OCI-LY1 (cell line): ENCODE data around the gene TPST1.
"Not testable (repeated sequence)": the region's sequence is repeated elsewhere in the genome, so short reads cannot be mapped to it uniquely, and the experiment has no call there.

ENCODE experiments used
- H2AFZ ChIP-seq: fragments of 200-600 bp; sonication (generic), shearing (Covaris generic); 2 replicates; pipeline ENCODE4 v1.6.0; 2014; ENCODE audit warnings: antibody characterized with exemption, mild to moderate bottlenecking, low read length
- H3F3A ChIP-seq: fragments of 200-600 bp; sonication (generic), shearing (Covaris generic); 2 replicates; pipeline ENCODE4 v1.6.0; 2014; ENCODE audit warnings: mild to moderate bottlenecking, antibody characterized with exemption, low read length, moderate library complexity; ENCODE audit not compliant: insufficient read depth
- H3K27ac ChIP-seq: fragments of 200-600 bp; sonication (generic); 2 replicates; pipeline ENCODE4 v1.5.1; 2014; ENCODE audit warnings: low read length, mixed run types, mild to moderate bottlenecking, low read depth; ENCODE audit not compliant: poor library complexity, severe bottlenecking
- H3K27me3 ChIP-seq: fragments of 200-600 bp; sonication (generic); 2 replicates; pipeline ENCODE4 v1.6.0; 2014; ENCODE audit warnings: antibody characterized with exemption, mild to moderate bottlenecking, low read length, moderate library complexity; ENCODE audit not compliant: insufficient read depth
- H3K36me3 ChIP-seq: fragments of 200-600 bp; sonication (generic); 2 replicates; pipeline ENCODE4 v1.6.1; 2014; ENCODE audit warnings: mild to moderate bottlenecking, antibody characterized with exemption, low read length, moderate library complexity, mixed read lengths; ENCODE audit not compliant: insufficient read depth
- H3K4me1 ChIP-seq: fragments of 200-600 bp; sonication (generic); 2 replicates; pipeline ENCODE4 v1.5.1; 2014; ENCODE audit warnings: mild to moderate bottlenecking, low read length, moderate library complexity; ENCODE audit not compliant: insufficient read depth, severe bottlenecking
- H3K4me2 ChIP-seq: fragments of 200-600 bp; sonication (generic), shearing (Covaris generic); 2 replicates; pipeline ENCODE4 v1.6.1; 2014; ENCODE audit warnings: low read length
- H3K4me3 ChIP-seq: fragments of 200-600 bp; sonication (generic); 2 replicates; pipeline ENCODE4 v1.5.1; 2014; ENCODE audit warnings: low read length, low read depth, mild to moderate bottlenecking, mixed read lengths; ENCODE audit not compliant: poor library complexity, severe bottlenecking
- H3K79me2 ChIP-seq: fragments of 200-600 bp; shearing (Covaris generic); 2 replicates; pipeline ENCODE4 v1.6.1; 2016; ENCODE audit warnings: mixed run types, low read length, mixed read lengths; ENCODE audit not compliant: insufficient read depth
- H3K9ac ChIP-seq: fragments of 200-600 bp; sonication (generic), shearing (Covaris generic); 2 replicates; pipeline ENCODE4 v1.6.1; 2014; ENCODE audit warnings: mild to moderate bottlenecking, low read length, mixed read lengths
- H3K9me2 ChIP-seq: fragments of 200-600 bp; sonication (generic), shearing (Covaris generic); 2 replicates; pipeline ENCODE4 v1.6.1; 2014; ENCODE audit warnings: low read depth, mild to moderate bottlenecking, low read length, mixed read lengths
- H3K9me3 ChIP-seq: fragments of 200-600 bp; shearing (Covaris generic); 2 replicates; pipeline ENCODE4 v1.6.1; 2014; ENCODE audit warnings: low read length, mixed read lengths
- H4K20me1 ChIP-seq: fragments of 200-600 bp; sonication (generic), shearing (Covaris generic); 2 replicates; pipeline ENCODE4 v1.6.0; 2016; ENCODE audit warnings: mild to moderate bottlenecking, low read length; ENCODE audit not compliant: insufficient read depth
- EZH2 ChIP-seq: fragments of 200-600 bp; sonication (generic), shearing (Covaris generic); IDR thresholded peaks from 2 replicates; pipeline ENCODE4 v1.8.0; 2017; ENCODE audit warnings: borderline replicate concordance, mixed run types, mild to moderate bottlenecking, antibody characterized with exemption, low read length, moderate library complexity, mixed read lengths
- TF ChIP-seq, protein P1 (sequence below): fragments of 200-600 bp; sonication (generic), shearing (Covaris generic); IDR thresholded peaks from 2 replicates; pipeline ENCODE4 v1.5.1; 2017; ENCODE audit warnings: mild to moderate bottlenecking, antibody characterized with exemption, low read length, moderate library complexity, mixed read lengths

The TPST1 gene

DNA sequence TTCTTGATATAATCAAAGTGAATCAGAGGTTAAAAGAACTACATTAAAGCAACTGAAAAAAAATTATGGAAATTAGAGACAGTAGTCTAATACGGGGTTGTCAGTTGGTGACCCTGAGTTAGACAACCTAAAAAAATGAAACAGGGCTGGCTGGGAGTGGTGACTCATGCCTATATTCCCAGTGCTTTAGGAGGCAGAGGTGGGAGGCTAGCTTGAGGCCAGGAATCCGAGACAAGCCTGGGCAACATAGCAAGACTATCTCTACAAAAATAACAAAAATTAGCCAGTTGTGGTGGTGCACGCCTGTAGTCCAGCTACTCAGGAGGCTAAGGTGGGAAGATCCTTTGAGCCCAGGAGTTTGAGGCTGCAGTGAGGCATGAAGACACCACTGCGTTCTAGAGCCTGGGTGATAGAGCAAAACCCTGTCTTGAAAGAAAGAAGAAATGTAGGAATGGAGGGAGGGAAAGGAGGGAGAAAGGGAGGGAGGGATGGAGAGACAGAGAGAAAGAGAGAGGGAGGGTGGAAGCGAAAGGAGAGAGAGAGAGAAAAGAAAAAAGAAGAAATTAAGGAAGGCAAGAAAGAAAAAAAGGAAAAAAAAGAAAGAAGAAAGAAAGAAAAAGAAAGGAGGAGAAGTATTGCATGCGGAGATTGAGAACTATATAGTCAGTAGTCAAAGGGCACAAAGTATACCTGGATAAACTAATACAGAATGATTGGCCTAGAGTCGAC, 166.1 kb downstream of the TPST1 start:
- H3K36me3 ChIP-seq: no peaks in the 10 kb centered on the region
- no peaks in the 10 kb centered on the region for H3F3A ChIP-seq
- no peaks in the 10 kb centered on the region for H3K79me2 ChIP-seq

DNA sequence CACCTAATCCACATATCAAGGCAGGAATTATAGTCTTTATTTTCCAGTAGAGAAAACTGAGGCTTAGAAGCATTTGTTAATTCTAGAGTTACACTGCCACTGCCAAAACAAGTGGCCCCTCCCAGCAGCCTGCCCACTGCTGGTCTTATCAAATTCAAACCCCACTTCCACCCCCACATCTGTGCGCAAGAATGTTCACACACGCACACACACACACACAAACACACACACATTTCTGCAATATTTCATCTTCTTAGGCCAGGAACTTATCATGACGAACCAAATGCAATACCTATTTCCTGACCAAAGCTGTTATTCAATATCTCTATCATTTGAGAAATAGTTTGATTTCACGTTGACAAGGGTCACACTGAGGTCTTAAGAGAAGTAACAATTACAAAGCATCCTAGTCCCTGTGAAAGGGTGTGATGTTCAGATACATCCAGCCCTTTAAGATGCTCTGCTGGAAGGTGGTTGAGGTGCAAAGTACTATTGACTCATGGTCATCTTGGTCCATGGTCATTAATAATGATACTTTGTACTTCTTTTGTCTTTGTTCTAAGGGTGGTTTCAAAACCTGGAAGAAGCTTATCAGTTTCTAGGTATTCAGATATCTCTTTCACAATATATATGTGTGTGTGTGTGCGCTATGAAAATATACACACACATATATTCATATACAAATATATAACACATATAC, 169.2 kb downstream of the TPST1 start:
- H3K4me2 ChIP-seq, H3K27me3 ChIP-seq, H3K9me3 ChIP-seq, H3K36me3 ChIP-seq, H3F3A ChIP-seq, H3K27ac ChIP-seq, H3K9ac ChIP-seq, H3K4me3 ChIP-seq, H4K20me1 ChIP-seq, H3K79me2 ChIP-seq, H3K4me1 ChIP-seq, H3K9me2 ChIP-seq, H2AFZ ChIP-seq: not testable (repeated sequence)

More for the DNA sequence above, 166.1 kb downstream of the TPST1 start:
- no peak overlapping the region for H3K27ac ChIP-seq
- no peak for TF ChIP-seq EZH2
- TF ChIP-seq, protein P1, sequence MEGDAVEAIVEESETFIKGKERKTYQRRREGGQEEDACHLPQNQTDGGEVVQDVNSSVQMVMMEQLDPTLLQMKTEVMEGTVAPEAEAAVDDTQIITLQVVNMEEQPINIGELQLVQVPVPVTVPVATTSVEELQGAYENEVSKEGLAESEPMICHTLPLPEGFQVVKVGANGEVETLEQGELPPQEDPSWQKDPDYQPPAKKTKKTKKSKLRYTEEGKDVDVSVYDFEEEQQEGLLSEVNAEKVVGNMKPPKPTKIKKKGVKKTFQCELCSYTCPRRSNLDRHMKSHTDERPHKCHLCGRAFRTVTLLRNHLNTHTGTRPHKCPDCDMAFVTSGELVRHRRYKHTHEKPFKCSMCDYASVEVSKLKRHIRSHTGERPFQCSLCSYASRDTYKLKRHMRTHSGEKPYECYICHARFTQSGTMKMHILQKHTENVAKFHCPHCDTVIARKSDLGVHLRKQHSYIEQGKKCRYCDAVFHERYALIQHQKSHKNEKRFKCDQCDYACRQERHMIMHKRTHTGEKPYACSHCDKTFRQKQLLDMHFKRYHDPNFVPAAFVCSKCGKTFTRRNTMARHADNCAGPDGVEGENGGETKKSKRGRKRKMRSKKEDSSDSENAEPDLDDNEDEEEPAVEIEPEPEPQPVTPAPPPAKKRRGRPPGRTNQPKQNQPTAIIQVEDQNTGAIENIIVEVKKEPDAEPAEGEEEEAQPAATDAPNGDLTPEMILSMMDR: no peak
- no peak overlapping the region for H3K4me3 ChIP-seq
- no peak overlapping the region for H2AFZ ChIP-seq
- no peaks in the 10 kb centered on the region for H4K20me1 ChIP-seq
- no peak overlapping the region for H3K4me2 ChIP-seq
- no peaks in the 10 kb centered on the region for H3K9me3 ChIP-seq
- H3K27me3 ChIP-seq: no peaks in the 10 kb centered on the region
- H3K9ac ChIP-seq: no peak overlapping the region
- H3K9me2 ChIP-seq: no peaks in the 10 kb centered on the region
- H3K4me1 ChIP-seq: no peaks in the 10 kb centered on the region

DNA sequence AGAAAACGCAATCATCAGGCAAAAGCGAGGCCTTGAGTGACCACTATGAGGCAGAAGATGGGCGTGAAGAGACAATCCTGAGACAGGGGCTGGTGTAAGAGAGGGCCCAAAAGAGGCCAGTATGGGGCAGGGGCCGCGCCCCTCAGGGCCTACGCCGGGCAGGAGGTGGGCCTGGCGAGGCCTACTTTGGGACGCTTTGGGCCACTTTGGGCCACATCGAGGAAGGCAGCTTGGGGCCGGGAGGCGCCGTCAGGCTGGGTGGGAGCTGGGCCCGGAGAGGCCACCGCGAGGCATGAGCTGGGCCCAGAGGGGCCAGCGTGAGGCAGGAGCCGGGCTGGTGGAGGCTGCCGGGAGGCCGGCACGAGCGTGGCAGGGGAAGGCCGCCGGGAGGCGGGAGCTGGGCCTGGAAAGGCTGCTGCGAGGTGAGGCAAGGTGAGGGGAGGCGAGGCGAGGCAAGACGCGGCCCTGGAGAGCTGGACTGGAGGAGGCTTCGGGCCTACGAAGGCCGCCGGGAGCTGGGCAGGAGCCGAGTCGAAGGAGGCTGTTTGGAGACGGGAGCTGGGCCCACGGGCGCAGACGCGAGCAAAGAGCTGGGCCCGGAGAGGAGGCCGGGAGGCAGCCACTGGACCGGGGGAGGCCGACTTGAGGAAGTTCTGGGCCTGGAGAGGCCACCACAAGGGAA, 171.3 kb downstream of the TPST1 start:
- no peak overlapping the region for H3K4me2 ChIP-seq
- H3K9ac ChIP-seq: no peak overlapping the region

More for the DNA sequence above, 171.3 kb downstream of the TPST1 start:
- H3F3A ChIP-seq: no peaks in the 10 kb centered on the region
- H3K27ac ChIP-seq: no peak overlapping the region
- no peaks in the 10 kb centered on the region for H3K27me3 ChIP-seq
- no peaks in the 10 kb centered on the region for H3K4me1 ChIP-seq
- H3K36me3 ChIP-seq: peaks cover 9% of the 10 kb centered on the region
- TF ChIP-seq, protein P1: no peak
- no peak for TF ChIP-seq EZH2
- H2AFZ ChIP-seq: no peak overlapping the region
- H4K20me1 ChIP-seq: no peaks in the 10 kb centered on the region
- H3K9me2 ChIP-seq: no peaks in the 10 kb centered on the region
- no peaks in the 10 kb centered on the region for H3K9me3 ChIP-seq
- H3K4me3 ChIP-seq: no peak overlapping the region
- H3K79me2 ChIP-seq: no peaks in the 10 kb centered on the region
